Breast epithelium (tissue), 4 donors: ENCODE measurements around the gene PRRX2. TPM values are rescaled to one million over a fixed set of nuclear protein-coding genes. Genes with fewer than 3 reads are reported as not detected.
A peak's percentile ranks its signal among the peaks of the same experiment; 100 is the strongest.

Source experiments
- DNase-seq, 2 donors: peaks; one replicate each; pipeline ENCODE4 v3.0.0-alpha.2; 2019; ENCODE audit warnings: low spot score in 2 of 2
- H3K27ac ChIP-seq, 2 donors: fragments of 200-600 bp; sonication (generic) in 1 of 2; one replicate each; pipeline ENCODE4 v1.5.1; 2016 to 2019; ENCODE audit warnings: mild to moderate bottlenecking in 1 of 2
- H3K27me3 ChIP-seq, 2 donors: fragments of 200-600 bp; sonication (generic) in 1 of 2; one replicate each; pipeline versions ENCODE4 v1.5.1 to v1.6.0; 2017 to 2019; ENCODE audit warnings: control low read depth in 1 of 2, mild to moderate bottlenecking in 1 of 2
- H3K36me3 ChIP-seq: fragments of 200-600 bp; one replicate; pipeline ENCODE4 v1.5.1; 2019
- H3K4me1 ChIP-seq, 2 donors: fragments of 200-600 bp; sonication (generic); one replicate each; pipeline ENCODE4 v1.5.1; 2016 to 2019; ENCODE audit warnings: control low read depth in 1 of 2
- H3K4me3 ChIP-seq, 3 donors: fragments of 200-600 bp; sonication (generic); 1 replicate in 2 of 3; 2 replicates in 1 of 3; pipeline ENCODE4 v1.5.1; 2016 to 2019; ENCODE audit warnings: mild to moderate bottlenecking in 3 of 3, moderate library complexity in 2 of 3
- H3K9me3 ChIP-seq, 2 donors: fragments of 200-600 bp; sonication (generic) in 1 of 2; one replicate each; pipeline ENCODE4 v1.5.1; 2016 to 2019; ENCODE audit warnings: control low read depth in 1 of 2
- CTCF ChIP-seq, 3 donors: fragments of 450-650 bp; IDR thresholded peaks; one replicate each; pipeline ENCODE4 v1.5.1; 2016 to 2017; ENCODE audit warnings: antibody characterized with exemption in 3 of 3, mild to moderate bottlenecking in 3 of 3, moderate library complexity in 3 of 3
- POLR2A ChIP-seq: fragments of 450-650 bp; IDR thresholded peaks from one replicate; pipeline ENCODE4 v1.6.1; 2016; ENCODE audit warnings: antibody characterized with exemption, mild to moderate bottlenecking, moderate library complexity
- POLR2AphosphoS5 ChIP-seq, 3 donors: sonication (generic); formaldehyde crosslinking; IDR thresholded peaks; one replicate each; pipeline ENCODE4 v1.6.1; 2017; ENCODE audit warnings: antibody characterized with exemption in 3 of 3
- intact Hi-C: fragments of 100-400 bp; cut with DNase I; formaldehyde crosslinking; loops from one replicate; pipeline ENCODE4 v1.15.1; 2023; ENCODE audit warnings: low total_unique reads
- total RNA-seq, 3 donors: library from RNA; depleted of rRNA; stranded (reverse); fragments of >200 nt; gene quantifications; one replicate each; pipeline ENCODE4 v1.1.0, GENCODE V29; 2016

Gene PRRX2
- total RNA-seq, 3 donors from 2014 or later = 4.4 to 35.1 (median 9.9) TPM

DNA sequence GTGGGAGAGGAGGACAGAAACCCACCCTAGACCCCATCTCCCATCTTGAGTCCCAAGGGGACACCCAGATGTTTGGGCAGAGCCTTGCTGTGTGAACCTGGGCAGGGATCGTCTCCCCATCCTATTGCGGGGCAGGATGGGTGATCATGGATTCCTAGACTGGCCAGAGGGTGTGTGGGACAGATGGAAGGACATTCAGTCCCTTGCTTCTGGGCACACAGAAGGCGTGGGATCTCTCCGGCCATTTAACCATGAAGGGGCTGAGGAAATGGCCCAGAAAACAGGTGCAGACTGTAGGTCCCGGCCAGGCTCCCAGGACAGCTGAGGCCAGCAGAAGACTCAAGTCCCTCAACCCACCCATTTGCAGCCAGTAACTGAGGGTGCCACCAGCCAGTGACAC is 57.5 kb downstream of the PRRX2 start:
- intact Hi-C loops = no loop called here
- H3K4me3 ChIP-seq = no peak overlapping the region

DNA sequence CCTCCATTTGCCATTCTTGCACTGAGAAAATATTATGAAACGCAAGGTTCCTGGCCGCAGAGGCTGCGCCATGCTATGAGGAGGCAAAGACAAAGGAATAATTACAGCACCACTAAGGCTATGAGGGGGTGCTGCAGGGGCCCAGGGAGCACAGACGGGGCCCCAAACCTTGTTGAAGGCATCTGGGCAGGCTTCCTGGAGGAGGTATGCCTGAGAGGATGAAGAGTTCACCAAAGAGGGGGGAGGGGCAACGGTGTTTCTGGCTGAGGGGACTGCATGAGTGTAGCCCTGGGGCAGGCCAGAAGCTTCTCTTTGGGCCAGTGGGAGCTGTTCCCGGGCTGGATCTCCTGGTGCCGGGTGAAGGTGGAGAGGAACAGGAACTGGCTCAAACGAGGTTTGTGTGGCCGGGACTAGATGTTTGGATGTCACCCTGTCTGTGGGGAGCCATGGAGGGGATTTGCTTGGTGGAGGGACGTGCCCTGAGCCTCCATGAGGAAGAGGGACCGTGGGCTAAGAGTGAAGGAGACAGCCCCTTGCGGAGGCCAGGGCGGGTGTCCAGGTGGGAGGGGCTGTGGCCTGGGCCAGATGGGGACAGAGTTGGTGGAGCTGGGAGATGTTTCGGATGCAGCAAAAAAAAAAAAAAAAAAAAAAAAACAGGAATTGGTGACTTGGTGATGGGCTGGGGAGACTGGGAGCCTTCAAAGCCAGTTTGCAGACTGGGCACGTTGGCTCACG is 59.2 kb downstream of the PRRX2 start:
- intact Hi-C loops = no loop called here

More for the DNA sequence above, 57.5 kb downstream of the PRRX2 start:
- no peaks in the 10 kb centered on the region for H3K27me3 ChIP-seq
- H3K4me1 ChIP-seq = peaks cover 0 to 6% of the 10 kb centered on the region in 2 donors
- DNase-seq = no peak
- TF ChIP-seq CTCF (IDR thresholded peaks at IDR 0.05) (no peak), POLR2AphosphoS5 (IDR thresholded peaks at IDR 0.05) (no peak)
- H3K9me3 ChIP-seq = no peaks in the 10 kb centered on the region
- peak overlapping the region in 1 of 2 donors; percentile 19 for H3K27ac ChIP-seq
- no peaks in the 10 kb centered on the region for H3K36me3 ChIP-seq

GRCh38 chr9:129725795-129726251 is 60.4 kb downstream of the PRRX2 start:
- H3K36me3 ChIP-seq = no peaks in the 10 kb centered on the region
- no peaks in the 10 kb centered on the region for H3K27me3 ChIP-seq
- H3K9me3 ChIP-seq = no peaks in the 10 kb centered on the region
- TF ChIP-seq POLR2AphosphoS5 (IDR thresholded peaks at IDR 0.05) (no peak), POLR2A (no peak), CTCF (IDR thresholded peaks at IDR 0.05) (no peak)
- H3K27ac ChIP-seq = peak overlapping the region; percentile 68 to 85
- H3K4me1 ChIP-seq = peaks cover 0 to 6% of the 10 kb centered on the region in 2 donors
- H3K4me3 ChIP-seq = no peak overlapping the region
- no peak for DNase-seq
- intact Hi-C loops = no loop called here

More for the DNA sequence above, 59.2 kb downstream of the PRRX2 start:
- no peak overlapping the region for H3K4me3 ChIP-seq
- H3K9me3 ChIP-seq = no peaks in the 10 kb centered on the region
- no peaks in the 10 kb centered on the region for H3K36me3 ChIP-seq
- H3K27ac ChIP-seq = peak overlapping the region; percentile 68 to 85
- H3K27me3 ChIP-seq = no peaks in the 10 kb centered on the region
- DNase-seq = no peak
- peaks cover 0 to 6% of the 10 kb centered on the region in 2 donors for H3K4me1 ChIP-seq
- TF ChIP-seq POLR2A = no peak
- no peak for TF ChIP-seq CTCF (IDR thresholded peaks at IDR 0.05)
- TF ChIP-seq POLR2AphosphoS5 (IDR thresholded peaks at IDR 0.05) = no peak

DNA sequence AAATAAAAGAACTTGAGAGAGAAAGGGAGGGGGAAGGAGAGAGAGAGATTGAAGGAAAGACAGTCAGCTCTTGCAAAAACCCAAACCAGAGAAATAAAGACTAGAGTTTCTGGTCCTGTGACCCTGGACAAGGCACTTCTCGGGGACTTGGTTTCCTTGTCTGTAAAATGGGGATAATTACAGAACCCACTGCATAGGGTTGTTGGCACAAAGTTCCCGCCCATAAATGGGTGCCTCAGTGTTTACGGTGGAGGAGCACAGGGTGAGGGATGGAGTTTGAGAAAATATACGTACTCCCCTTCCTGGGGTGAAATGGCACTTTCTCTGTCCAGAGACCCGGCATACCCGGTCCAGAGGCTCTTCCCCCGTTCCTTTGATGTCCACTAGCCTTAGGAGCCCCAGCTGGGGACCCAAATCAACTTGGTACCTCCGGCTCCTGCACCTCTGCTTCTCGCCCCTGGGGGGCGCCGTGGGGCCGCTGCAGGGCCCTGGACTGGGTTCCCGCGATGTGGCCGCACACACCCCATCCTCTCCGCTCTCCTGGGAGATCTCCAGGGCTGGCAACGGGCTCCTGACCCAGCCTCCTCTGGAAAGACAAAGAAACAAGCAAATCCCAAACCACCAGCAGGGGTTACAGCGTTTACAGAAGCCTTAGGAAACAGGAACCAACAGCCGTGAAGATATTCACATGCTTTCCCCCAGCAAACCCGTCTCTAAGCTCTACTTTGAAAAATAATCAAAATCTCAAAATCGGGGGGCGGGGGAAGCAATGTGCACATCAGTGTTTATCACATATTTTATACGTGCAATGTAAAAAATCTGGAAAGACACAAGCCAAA is 61.1 kb downstream of the PRRX2 start:
- TF ChIP-seq CTCF (IDR thresholded peaks at IDR 0.05) (peak; percentile 76 to 88 (median 87)), POLR2AphosphoS5 (IDR thresholded peaks at IDR 0.05) (no peak)
- DNase-seq = peak; percentile 47 to 71
- H3K4me1 ChIP-seq = peaks cover 0 to 6% of the 10 kb centered on the region in 2 donors
- intact Hi-C loops = no loop called here
- peak overlapping the region; percentile 68 to 85 for H3K27ac ChIP-seq
- no peaks in the 10 kb centered on the region for H3K9me3 ChIP-seq
- peak overlapping the region in 2 of 3 donors; percentile 9 to 15 for H3K4me3 ChIP-seq
- H3K36me3 ChIP-seq = no peaks in the 10 kb centered on the region
- H3K27me3 ChIP-seq = no peaks in the 10 kb centered on the region

- H3K4me1 ChIP-seq = peaks cover 0 to 6% of the 10 kb centered on the region in 2 donors
Measured at GRCh38 chr9:129728744-129729143, 63.3 kb downstream of the PRRX2 start.

More at GRCh38 chr9:129728744-129729143, 63.3 kb downstream of the PRRX2 start:
- no peak overlapping the region for H3K27ac ChIP-seq
- DNase-seq = no peak
- no peak overlapping the region for H3K4me3 ChIP-seq
- H3K9me3 ChIP-seq = no peaks in the 10 kb centered on the region
- TF ChIP-seq POLR2AphosphoS5 (IDR thresholded peaks at IDR 0.05) (no peak), POLR2A (no peak), CTCF (IDR thresholded peaks at IDR 0.05) (no peak)
- H3K27me3 ChIP-seq = no peaks in the 10 kb centered on the region
- intact Hi-C loops = no loop called here
- H3K36me3 ChIP-seq = no peaks in the 10 kb centered on the region
